ENCODE results near the gene EXPH5.

EXPH5 gene

DNA sequence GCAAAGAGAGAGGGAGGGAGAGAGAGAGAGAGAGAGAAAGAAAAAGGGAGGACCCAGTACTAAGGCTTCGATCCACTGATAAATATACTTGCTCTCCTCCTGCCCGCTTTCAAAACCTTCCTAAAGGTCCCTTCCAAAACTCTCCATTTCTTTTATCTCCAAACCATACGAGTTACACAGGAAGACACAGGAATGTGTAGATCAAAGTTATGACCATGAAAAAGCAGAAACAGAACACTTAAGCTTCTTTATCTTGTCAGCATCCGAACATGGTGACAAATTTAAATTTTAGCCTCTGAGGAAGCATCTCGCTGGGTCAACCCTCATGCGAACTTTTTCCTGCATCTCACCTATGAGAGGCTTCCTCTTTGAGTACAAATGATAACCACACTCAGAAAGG, 66.2 kb downstream of the EXPH5 start:
- DNase-seq (ENCODE audit: insufficient read length, low spot score) (no peak), FAIRE-seq (no peak)

DNA sequence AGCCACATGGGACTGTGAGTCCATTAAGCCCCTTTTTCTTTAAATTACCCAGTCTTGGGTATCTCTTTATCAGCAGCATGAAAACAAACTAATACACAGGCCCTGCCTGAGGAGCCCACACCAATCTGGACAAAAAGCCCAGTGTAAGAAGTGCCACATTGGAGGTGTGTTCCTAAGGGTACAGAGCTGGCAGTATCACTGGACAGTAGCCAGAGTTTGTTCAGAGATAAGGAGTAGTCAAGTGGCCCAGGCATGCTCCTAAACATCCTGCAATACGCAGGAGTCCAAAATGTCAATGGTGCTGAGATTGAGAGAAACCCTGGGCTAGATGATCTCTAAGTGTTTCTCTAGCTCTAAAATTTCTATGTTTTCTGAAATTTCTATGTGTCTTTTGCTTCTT, 68.4 kb downstream of the EXPH5 start:
- no peak for DNase-seq (ENCODE audit: insufficient read length, low spot score)
- FAIRE-seq, result no peak

DNA sequence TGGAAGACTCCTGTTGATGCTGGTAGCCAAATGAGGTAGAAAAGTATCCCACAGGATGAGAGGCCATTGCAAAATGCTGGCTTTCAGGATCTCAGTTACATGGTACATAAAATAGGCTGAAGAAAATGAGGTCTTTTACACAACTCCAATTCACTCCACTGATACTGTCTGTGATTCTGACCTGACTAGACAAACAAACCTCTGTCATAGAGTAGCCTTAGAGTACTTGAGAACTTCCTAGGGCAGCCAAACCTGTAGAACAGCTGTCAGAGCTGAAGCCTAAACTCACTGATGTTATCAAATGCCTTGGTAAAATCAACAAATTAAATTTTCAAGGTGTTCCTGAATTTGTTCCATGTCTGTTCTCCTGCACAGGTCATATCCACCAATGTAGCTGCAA, 69.1 kb downstream of the EXPH5 start:
- no peak for FAIRE-seq
- no peak for DNase-seq (ENCODE audit: insufficient read length, low spot score)

DNA sequence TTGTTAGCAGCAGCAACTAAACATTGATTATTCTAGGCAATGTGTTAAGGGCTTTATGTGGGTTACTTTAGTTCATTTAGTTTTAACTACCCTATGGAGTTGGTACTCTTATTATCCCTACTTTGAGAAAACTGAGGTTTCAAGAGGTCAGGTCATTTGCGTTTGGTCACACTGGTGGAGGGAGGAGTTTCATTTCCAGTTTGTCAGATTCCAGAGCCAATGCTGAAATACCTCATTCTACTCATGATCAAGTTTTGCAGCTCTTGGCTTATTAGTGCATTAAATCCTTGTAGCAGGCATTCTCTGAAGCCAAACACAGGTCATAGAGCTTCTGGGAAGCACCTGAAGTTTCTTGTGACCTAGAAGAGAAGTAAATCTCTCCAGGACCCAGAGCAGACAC, 71.2 kb downstream of the EXPH5 start:
- FAIRE-seq, result no peak
- no peak for DNase-seq (ENCODE audit: insufficient read length, low spot score)

DNA sequence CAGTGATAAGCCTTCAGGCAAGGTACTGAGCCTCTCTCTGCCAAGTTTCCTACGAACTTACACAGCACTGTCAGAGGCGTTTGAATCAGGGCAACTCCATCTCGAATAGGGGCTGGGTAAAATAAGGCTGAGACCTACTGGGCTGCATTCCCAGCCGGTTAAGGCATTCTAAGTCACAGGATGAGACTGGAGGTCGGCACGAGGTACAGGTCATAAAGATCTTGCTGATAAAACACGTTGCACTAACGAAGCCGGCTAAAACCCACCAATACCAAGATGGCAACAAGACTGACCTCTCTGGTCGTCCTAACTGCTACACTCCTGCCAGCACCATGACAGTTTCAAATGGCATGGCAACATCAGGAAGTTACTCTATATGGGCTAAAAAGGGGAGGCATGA, 75.0 kb downstream of the EXPH5 start:
- DNase-seq (ENCODE audit: insufficient read length, low spot score), result no peak
- peak; percentile 60 for FAIRE-seq

DNA sequence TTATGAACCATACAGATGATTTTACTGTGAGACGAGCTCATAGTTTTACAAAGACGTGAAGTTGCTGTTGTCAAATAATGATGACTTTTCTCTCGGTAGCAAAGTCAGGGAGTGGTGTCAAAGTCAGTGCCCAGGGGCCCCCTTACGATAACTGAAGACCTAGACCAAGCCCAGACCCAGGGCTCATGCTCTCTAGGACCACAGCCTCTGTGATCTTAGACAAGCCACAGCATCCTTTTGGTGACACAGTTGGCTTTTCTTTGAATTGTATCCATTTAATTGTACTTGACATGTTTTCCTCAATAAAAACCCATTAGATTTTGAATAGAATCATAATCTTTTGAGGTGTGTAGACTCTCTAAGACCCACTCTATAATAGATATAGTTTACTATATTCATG, 77.4 kb downstream of the EXPH5 start:
- DNase-seq (ENCODE audit: insufficient read length, low spot score), result no peak
- FAIRE-seq, result no peak

DNA sequence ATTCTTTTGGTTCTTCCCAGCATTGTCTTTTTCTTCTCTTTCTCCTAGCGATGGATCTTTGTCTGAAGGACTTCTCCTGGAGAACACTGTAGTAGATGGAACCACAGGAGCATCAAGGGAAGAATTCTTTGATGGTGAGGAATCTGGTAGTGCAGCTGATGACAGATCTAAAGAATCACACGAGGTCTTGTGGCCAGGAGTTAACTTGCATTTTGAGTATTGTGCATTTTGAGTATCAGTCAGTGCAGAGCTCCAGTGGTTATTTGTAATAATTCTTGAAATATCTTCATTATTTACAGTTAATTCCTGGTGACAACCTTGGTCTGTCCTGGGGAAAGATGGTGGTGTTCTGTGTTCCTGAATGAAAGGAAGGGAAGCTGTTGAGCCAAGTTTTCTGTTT, 80.9 kb downstream of the EXPH5 start:
- no peak for DNase-seq (ENCODE audit: insufficient read length, low spot score)
- FAIRE-seq, result no peak

DNA sequence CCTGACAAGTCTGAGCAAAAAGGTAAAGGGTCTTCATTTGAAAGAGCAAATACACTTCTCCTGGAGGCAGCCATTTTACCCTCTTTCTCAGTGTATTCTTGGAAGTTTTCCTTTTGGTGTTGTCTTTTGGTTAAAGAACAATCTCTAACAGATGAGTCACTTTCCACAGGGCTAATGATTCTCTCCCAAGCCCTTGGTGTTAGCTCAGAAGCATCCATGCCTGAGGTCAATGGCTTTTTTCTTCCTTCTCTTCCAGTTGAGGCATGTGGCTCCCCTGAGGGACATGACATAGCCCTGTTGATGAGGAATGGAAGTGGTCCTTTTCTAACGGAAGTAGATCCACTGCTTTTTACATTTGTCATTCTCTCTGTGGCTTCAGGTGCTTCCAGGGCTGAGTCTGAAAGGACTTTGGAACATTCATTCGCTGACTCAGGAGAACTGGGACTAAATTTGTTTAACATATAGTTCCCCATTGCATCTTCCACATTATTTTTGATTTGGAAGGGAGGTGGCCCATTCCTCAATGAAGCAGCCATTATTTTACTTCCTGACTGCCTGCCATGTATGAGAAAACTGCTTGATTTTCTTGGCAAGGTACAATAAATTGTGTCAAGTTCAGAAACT, 81.6 kb downstream of the EXPH5 start:
- DNase-seq (ENCODE audit: insufficient read length, low spot score), result no peak

DNA sequence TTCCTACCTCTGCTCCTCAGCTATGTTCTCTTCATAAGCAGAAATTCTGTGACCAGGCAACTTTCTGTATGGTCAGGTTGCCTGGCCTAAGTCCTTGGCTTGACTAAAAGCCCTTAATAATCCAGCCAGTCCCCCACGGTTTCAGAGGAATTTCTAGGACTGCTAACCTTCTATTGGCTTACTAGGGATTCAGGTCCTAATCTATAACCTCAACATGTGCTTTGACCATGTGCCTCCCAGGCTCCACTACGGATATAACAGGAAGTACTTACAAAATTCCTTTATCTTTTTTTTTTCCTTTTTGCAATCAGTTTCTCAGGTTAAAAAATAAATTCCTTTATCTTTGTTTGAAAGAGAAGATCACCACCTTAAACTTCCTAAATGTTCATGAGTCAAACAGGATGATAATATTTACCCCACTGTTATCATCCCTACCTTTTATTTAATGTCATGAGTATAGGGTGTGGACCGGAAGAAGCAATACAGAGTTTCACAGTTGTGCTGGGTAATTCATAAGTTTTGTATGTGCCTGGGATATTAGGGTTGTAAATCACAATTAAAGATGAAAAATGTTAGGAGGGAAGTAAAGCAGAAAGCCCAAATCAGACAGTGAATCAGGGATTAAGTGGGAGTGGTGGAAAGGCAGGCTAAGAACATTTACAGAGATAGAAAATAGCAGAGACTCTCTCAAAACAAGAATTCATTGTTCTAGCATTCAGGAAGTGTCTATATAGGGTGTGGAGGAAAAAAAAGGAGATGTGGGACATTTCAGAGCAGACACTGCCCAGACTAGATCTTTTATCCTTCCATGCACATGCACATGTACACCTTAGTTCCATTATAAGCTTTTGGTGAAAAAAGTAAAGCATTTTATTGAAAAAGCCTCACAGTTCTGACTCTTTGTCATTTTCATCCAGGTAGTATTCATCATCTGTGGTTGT, 84.6 kb downstream of the EXPH5 start:
- FAIRE-seq, result no peak
- no peak for DNase-seq (ENCODE audit: insufficient read length, low spot score)

More for the DNA sequence above, 81.6 kb downstream of the EXPH5 start:
- peak; percentile 46 for FAIRE-seq

DNA sequence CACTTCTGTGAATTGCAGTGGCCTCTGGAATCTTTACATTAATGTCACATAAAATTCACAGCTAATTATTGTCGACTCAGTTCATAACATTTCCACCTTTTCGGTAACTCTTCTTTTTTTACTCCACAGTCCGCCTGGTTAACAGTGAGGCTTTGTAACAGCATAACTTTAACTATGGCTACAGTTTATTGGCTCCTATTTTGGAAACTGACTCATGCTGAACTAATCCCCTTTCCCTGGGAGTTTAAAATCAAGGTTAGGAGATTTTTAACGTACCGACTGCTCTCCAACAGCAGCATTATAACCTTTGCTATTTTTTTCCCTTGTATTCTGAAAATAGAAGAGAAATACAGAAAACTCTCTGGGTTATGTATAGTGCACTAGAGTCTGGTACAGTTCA, 92.2 kb downstream of the EXPH5 start:
- FAIRE-seq (no peak), DNase-seq (ENCODE audit: insufficient read length, low spot score) (no peak)

DNA sequence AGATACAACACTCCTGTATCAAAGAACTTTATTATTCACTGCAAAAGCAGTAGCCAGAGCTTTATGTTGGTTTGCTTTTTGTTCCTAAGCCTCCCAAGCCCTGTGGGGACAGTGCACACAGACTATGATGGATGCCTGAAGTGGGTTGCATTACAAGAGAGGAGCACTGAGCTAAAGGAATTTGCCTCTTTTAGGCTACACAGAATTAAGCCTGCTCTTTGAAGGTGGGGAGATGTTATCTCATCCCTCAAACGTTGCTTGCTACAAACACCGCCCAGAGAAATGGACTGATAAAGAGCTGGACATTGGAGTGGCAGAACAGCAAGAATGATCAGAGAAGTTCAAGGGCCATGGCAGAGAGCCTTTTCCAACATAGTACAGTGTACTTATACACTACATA, 92.8 kb downstream of the EXPH5 start:
- DNase-seq (ENCODE audit: insufficient read length, low spot score) (no peak), FAIRE-seq (no peak)

DNA sequence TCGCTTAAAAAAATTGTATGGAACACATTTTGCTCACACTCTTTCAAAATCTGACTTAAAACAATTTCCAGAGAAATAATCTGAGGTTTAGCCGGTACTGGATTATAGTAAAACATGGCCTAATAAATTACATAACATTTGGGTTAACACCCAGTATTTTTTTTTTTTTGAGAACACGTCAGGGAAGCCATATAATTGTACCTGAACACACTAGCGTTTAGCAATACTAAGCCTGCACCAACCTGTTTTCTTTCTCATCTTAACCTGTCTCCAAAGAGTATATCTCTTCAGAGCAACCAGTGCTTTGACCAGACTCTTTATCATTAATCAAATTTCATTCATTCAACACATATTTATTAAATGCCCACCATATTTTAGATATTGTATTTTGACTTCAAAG, 93.4 kb downstream of the EXPH5 start:
- no peak for FAIRE-seq
- no peak for DNase-seq (ENCODE audit: insufficient read length, low spot score)

DNA sequence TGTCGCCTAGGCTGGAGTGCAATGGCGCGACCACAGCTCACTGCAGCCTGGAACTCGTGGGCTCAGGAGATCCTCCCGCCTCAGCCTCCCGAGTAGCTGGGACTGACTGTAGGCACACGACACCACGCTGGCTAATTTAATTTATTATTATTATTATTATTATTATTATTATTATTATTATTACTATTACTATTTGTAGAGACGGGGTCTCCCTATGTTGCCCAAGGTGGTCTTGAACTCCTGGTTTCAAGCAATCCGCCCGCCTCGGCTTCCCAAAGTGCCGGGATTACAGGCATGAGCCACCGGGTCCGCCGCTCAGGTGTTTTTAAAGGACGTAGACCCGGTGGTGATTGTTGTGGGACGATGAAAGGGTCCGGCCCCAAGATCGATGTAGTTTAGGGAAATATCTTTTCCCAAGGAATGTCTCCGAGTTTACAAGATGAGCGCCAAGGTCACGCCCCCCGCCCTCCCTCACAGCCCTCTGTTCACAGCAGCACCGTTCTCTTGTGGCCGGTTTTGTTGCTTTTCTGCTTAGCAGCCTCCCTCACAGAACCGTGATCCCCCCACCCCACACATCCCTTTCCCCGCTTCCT, 94.7 kb downstream of the EXPH5 start:
- FAIRE-seq, result peak; percentile 13
- DNase-seq (ENCODE audit: insufficient read length, low spot score), result no peak

DNA sequence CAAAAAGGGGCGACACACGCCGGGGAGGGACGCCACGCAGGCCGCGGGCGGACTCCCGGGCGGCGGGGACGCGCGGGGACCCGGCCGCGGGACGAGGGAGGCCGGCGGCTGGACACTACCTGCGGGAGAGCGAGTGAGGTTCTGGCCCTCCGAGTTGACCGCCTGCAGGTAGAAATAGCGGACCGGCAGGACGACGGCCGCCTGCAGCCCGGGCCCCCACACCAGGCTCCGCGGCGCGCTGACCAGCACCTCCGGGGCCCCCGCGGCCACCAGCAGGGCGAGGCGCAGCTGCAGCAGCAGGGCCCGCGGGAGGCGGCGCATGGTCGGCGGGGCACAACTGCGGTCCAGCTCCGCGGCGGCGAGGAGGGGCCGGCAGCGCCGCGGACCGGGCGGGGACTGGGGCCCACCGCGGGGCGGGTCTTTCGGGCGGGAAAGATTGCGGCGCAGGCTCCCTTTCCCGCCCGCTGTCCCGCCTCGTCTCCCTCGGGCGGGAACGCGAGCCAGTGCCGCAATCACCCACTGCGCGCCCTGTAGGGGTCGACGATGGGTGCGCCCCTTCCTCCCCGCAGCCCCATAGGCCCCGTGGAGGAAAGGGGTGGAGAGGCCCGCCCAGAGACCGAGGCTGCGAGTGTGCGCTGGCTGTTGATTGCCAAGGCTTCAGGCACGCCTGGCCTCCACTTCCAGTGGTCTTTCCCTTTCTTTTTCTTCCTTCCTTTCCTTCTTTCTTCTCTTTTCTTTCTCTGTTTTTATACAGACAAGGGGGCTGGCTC, 95.3 kb downstream of the EXPH5 start, which contains the start of gene POGLUT3:
POGLUT3 (minus strand) TSS at position 339 of the 770 bp plus-strand sequence; CDS start at position 321, 18 bp downstream.
- FAIRE-seq, result no peak

DNA sequence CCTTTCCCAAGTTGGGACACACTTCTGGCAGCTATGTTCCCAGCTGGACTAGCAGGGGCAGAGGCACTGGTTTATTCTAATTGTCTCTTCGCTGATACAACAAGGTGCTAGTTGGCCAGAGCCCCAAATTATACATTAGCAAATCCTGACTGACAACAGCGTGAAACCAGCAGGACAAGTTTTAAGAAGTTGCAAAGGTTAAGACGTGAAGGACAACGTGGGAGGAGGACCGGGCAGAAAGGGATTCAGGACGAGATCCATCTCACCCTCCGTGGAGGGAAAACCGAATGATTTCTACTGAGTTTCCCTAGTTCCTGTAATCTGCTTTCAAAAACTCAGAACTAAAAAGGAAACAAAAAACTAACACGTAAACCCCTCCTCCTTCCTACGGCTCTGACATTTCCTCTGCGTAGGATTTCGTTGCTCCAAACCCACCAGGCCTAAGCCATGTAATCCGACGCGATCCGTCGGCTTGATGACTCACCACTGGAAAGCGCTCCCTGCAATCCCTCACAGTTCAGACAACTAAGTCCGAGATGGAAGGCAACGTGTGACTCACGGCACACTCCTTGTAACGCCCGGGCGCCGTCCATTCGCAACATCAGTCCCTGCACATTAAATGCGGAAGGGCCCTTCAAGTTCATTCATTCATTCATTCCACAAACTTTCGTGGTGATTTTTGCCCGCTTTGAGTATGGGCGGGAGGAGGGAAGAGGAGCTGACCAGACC, 96.1 kb downstream of the EXPH5 start:
- peak; percentile 99 for FAIRE-seq
- DNase-seq (ENCODE audit: insufficient read length, low spot score), result peak; percentile 97

More for the DNA sequence above, 95.3 kb downstream of the EXPH5 start, which contains the start of gene POGLUT3:
- DNase-seq (ENCODE audit: insufficient read length, low spot score), result peak; percentile 69

DNA sequence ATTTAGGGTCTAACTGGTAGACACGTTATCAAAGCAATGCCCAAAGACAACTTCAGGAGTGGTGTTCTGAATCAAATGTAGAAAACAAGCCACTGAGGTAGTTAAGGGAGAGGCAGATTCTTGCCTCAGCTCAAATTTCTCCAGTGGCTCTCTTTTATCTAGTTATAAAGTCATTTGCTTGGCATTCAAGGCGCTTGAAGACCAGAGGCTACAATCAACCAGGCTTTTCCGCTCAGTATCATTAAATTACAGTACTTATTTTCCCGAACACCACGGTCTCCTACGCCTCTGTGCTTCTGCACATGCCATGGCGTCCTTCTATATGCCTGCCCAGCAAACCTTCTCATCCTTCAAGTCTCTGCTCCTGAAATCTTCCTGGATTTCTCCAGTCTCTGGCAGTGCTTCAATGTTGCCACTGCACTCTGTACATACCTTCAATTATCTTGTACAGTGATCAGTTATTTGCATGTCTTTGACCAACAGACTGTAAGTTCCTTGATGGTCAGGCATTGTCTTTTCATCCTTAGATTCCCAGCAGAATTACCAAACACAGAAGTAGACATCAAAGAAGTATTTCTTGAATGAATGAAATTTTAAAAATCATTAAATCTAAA, 96.8 kb downstream of the EXPH5 start:
- DNase-seq (ENCODE audit: insufficient read length, low spot score) (no peak), FAIRE-seq (peak; percentile 4)

DNA sequence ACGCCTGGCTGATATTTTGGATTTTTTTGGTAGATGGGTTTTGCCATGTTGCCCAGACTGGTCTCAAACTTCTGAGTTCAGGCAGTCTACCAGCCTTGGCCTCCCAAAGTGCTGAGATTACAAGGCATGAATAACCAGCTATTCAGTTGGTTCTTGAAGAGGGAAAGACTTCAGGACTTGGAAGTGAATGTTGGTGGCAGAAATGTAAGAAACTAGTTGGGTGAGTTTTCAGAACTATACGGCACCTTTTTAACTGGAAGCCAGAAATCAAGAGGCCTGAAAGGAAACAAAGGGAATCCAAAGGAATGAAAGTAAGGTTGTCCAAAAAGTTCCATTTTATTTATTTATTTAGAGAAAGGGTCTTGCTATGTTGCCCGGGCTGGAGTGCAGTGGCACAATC, 98.2 kb downstream of the EXPH5 start:
- FAIRE-seq (no peak), DNase-seq (ENCODE audit: insufficient read length, low spot score) (no peak)

DNA sequence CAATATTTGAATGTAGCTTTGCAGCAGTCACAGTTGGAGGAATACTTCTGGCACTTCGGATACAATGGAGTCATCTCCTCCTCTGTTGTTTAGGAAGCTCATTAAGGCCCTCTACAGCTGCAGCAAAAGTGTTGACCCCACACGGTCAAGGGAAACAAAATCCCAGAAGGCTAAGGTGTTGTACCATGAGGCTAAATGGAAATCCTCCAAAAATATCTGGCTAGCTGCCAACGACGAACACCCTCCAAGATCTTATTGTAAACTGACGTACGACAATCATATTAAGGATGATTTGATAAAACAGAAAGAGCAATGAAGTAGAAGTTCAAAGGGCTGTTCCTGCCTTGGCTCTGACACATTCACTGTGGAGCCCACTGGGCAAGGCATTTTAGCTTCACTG, 99.4 kb downstream of the EXPH5 start:
- FAIRE-seq, result no peak

DNA sequence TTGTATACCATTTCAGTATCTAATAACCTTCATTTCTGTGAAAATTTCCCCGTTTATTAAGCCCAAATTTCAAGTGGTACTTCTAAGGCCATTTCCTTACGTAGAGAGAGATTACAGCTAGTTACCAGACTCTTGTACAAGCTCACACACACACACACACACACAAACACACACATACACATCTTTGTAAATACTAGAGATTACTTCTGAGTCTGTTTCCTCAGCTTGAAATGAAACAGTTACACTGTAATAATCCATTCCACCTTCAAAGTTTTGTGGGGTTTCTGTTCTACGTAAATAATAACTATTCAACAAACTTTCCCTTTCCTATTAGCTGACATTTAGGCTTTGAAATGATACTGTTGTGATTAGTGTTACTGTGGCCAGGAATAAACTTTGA, 101.6 kb downstream of the EXPH5 start:
- FAIRE-seq, result no peak
- no peak for DNase-seq (ENCODE audit: insufficient read length, low spot score)

More for the DNA sequence above, 99.4 kb downstream of the EXPH5 start:
- DNase-seq (ENCODE audit: insufficient read length, low spot score), result no peak

DNA sequence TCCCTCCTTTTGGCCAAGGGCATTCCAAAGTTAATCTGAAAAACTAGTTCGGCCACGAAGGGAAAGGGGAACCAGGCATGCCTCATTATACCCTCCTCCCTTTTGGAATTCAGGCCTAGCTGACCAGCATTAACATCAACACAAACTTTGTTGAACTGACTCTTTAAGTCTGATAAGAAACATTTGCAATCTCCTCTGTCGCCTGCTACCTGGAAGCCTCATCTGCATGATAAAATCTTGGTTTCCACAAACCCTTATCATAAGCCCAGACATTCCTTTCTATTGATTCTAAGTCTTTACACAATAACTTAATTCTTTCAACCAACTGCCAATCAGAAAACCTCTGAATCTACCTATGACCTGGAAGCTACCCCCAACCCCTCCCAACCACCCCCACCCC, 106.7 kb downstream of the EXPH5 start:
- FAIRE-seq, result no peak
- no peak for DNase-seq (ENCODE audit: insufficient read length, low spot score)
